Tibial artery (tissue), 4 donors: ENCODE results near the gene PPP2R5B.
A peak's percentile ranks its signal among the peaks of the same experiment; 100 is the strongest.

ENCODE experiments used
- DNase-seq, 2 donors: peaks; one replicate each; pipeline ENCODE4 v3.0.0-alpha.2; 2019
- H3K27ac ChIP-seq, 2 donors: fragments of 200-600 bp; sonication (generic) in 1 of 2; 1 replicate in 1 of 2; 2 replicates in 1 of 2; pipeline ENCODE4 v1.5.1; 2018 to 2019; ENCODE audit warnings: mild to moderate bottlenecking in 1 of 2
- H3K27me3 ChIP-seq, 2 donors: fragments of 200-600 bp; sonication (generic) in 1 of 2; one replicate each; pipeline versions ENCODE4 v1.5.1 to v1.6.0; 2016 to 2019
- H3K36me3 ChIP-seq, 3 donors: fragments of 200-600 bp; sonication (generic) in 2 of 3; one replicate each; pipeline ENCODE4 v1.5.1; 2016 to 2019; ENCODE audit warnings: mild to moderate bottlenecking in 2 of 3
- H3K4me1 ChIP-seq, 4 donors: fragments of 200-600 bp; sonication (generic) in 2 of 4; 1 replicate in 3 of 4; 2 replicates in 1 of 4; pipeline ENCODE4 v1.5.1; 2016 to 2019
- H3K4me3 ChIP-seq, 2 donors: fragments of 200-600 bp; sonication (generic) in 1 of 2; 1 replicate in 1 of 2; 2 replicates in 1 of 2; pipeline ENCODE4 v1.5.1; 2018 to 2019; ENCODE audit warnings: mild to moderate bottlenecking in 2 of 2
- H3K9me3 ChIP-seq, 3 donors: fragments of 200-600 bp; sonication (generic) in 1 of 3; one replicate each; pipeline ENCODE4 v1.5.1; 2016 to 2019
- intact Hi-C: fragments of 100-400 bp; cut with DNase I; formaldehyde crosslinking; loops from one replicate; pipeline ENCODE4 v1.15.0; 2023; ENCODE audit warnings: low total_unique reads
- TF ChIP-seq, protein P1 (sequence below), 2 experiments: fragments of 200-600 bp in 1 of 2; fragments of 450-650 bp in 1 of 2; IDR thresholded peaks; one replicate each; pipeline ENCODE4 v1.5.1; 2017 to 2019; ENCODE audit warnings: antibody characterized with exemption in 2 of 2, mild to moderate bottlenecking in 1 of 2, moderate library complexity in 1 of 2

The PPP2R5B gene

DNA sequence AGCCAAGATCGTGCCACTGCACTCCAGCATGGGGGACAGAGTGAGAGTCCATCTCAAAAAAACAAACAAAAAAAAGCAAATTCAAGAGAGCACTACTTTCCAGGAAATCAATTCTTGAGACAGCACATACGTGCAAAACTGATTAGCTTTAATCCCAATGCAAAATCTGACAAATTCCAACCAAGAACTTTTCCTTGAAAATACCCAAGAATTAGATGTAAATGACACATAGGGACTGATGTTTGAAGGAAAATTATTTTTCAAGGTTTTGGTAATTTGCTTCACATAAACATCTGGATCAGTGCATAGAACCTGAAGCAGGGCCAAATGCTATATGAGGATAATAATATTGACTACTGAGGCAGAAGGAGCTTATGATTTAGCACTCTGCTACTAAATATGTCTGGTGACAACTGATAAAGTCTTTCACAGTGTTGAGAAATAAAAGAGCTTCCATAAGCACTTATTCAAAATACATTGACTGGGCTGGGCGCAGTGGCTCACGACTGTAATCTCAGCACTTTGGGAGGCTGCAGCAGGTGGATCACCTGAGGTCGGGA, 38.7 kb downstream of the PPP2R5B start:
- TF ChIP-seq, protein P1, sequence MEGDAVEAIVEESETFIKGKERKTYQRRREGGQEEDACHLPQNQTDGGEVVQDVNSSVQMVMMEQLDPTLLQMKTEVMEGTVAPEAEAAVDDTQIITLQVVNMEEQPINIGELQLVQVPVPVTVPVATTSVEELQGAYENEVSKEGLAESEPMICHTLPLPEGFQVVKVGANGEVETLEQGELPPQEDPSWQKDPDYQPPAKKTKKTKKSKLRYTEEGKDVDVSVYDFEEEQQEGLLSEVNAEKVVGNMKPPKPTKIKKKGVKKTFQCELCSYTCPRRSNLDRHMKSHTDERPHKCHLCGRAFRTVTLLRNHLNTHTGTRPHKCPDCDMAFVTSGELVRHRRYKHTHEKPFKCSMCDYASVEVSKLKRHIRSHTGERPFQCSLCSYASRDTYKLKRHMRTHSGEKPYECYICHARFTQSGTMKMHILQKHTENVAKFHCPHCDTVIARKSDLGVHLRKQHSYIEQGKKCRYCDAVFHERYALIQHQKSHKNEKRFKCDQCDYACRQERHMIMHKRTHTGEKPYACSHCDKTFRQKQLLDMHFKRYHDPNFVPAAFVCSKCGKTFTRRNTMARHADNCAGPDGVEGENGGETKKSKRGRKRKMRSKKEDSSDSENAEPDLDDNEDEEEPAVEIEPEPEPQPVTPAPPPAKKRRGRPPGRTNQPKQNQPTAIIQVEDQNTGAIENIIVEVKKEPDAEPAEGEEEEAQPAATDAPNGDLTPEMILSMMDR (IDR thresholded peaks at IDR 0.05) = no peak
- Histone ChIP-seq H3K4me1 (no peaks in the 10 kb centered on the region), H3K27me3 (no peaks in the 10 kb centered on the region), H3K4me3 (no peak overlapping the region), H3K9me3 (no peaks in the 10 kb centered on the region), H3K36me3 (no peaks in the 10 kb centered on the region), H3K27ac (no peak overlapping the region)
- intact Hi-C loops = no loop called here
- DNase-seq = no peak

DNA sequence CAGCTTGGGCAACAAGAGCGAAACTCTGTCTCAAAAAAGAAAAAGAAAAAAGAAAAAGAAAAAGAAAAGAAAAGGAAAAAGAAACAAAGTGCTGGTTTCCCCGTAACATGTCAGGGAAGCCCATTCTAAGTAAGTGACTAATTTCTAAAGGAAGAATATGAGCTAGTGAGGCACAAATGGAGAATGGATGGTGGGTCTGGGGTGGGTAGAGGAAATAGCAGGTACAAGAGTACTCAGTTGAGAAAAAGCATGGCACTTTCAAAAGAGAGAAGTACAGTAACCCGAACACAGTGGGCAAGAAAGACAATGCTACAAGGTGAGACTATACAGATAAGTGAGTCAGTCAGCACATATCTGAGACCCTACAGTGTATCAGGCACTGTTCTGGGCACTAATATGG, 42.9 kb downstream of the PPP2R5B start:
- no peaks in the 10 kb centered on the region for H3K9me3 ChIP-seq
- no peak for DNase-seq
- peaks cover 0 to 11% (median 8%) of the 10 kb centered on the region in 4 donors for H3K4me1 ChIP-seq
- no peaks in the 10 kb centered on the region for H3K36me3 ChIP-seq
- TF ChIP-seq, protein P1 (IDR thresholded peaks at IDR 0.05) = no peak
- H3K27me3 ChIP-seq = no peaks in the 10 kb centered on the region
- intact Hi-C loops = no loop called here
- no peak overlapping the region for H3K27ac ChIP-seq
- no peak overlapping the region for H3K4me3 ChIP-seq

GRCh38 chr11:64969209-64969608, 44.7 kb downstream of the PPP2R5B start:
- H3K27me3 ChIP-seq = no peaks in the 10 kb centered on the region
- no peak for DNase-seq
- no peaks in the 10 kb centered on the region for H3K36me3 ChIP-seq
- TF ChIP-seq, protein P1 (IDR thresholded peaks at IDR 0.05) = no peak
- no peak overlapping the region for H3K27ac ChIP-seq
- peaks cover 0 to 13% (median 9%) of the 10 kb centered on the region in 4 donors for H3K4me1 ChIP-seq
- H3K4me3 ChIP-seq = no peak overlapping the region
- no peaks in the 10 kb centered on the region for H3K9me3 ChIP-seq
- intact Hi-C loops = no loop called here

DNA sequence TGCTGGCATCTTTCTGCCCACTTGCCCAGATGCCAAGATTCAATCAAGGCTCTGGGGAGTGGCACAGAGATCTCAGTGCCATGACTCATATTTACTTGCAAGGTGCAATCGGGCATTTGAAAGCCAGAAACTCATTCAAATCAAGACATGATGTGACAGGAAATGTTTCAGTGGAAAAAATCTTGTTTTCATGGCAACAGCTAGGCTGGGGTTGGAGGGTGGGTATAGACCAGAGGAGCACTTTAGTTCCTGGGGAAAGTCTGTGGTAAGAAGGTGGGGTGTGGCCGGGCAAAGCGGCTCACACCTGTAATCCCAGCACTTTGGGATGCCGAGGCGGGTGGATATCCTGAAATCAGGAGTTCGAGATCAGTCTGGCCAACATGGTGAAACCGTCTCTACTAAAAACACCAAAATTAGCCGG, 46.3 kb downstream of the PPP2R5B start:
- Histone ChIP-seq H3K27ac (no peak overlapping the region), H3K27me3 (no peaks in the 10 kb centered on the region), H3K4me1 (peaks cover 0 to 13% (median 9%) of the 10 kb centered on the region in 4 donors), H3K9me3 (no peaks in the 10 kb centered on the region), H3K36me3 (no peaks in the 10 kb centered on the region), H3K4me3 (no peak overlapping the region)
- TF ChIP-seq, protein P1 (IDR thresholded peaks at IDR 0.05) = no peak
- DNase-seq = no peak
- intact Hi-C loops = no loop called here

DNA sequence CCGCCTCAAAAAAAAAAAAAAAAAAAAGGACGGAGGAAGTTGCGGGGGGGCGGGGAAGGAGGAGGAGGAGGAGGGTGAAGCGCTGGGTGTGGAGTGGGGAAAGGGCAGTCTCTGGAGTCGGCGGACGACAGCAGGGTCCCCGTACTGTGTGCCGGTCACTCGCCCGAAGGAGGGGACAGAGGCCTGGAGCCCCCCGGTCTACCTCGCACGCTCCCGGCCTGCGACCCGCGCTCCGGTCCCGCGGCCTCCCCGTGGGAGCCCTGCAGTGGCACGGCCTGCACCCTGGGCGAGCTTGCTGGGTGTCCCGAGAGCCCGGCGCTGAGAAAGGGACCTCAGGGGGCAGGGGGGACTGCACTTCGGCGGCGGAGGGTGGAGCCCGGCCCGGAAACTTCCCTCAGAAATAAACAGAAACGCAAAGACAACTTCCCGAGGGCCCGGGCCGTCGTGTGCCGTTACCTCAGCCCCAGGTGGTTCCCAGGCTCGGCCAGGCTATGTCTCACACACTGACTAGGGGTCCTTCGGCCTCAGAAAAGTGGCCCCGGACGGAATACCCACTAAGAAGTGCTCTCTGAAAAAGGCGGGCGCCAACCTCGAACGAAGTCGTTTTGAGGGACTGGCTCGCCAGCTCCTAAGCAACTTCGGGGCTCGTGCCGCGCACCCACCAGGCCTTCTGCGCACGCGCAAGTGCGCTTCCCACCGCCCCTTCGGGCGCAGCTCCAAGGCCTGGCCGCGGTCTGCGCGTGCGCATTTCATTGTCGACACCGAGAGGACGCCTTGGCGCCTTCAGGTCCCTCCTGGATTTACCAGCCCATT, 47.1 kb downstream of the PPP2R5B start, which contains the start of gene MAJIN:
TSS of gene MAJIN (minus strand) at position 688 of the 813 bp plus-strand sequence. CDS start 12,703 bp downstream, outside the sequence.
- H3K27ac ChIP-seq = peak within 1 kb of the TSS in 1 of 2 donors; percentile 2
- intact Hi-C loops = no loop called here

More for the DNA sequence above, 47.1 kb downstream of the PPP2R5B start, which contains the start of gene MAJIN:
- Histone ChIP-seq H3K36me3 (no peaks in the 10 kb centered on the region), H3K4me1 (peaks cover 0 to 13% (median 9%) of the 10 kb centered on the region in 4 donors), H3K4me3 (peak within 1 kb of the TSS; percentile 34 to 44), H3K27me3 (peaks cover 0 to 1% of the 10 kb centered on the region in 2 donors), H3K9me3 (no peaks in the 10 kb centered on the region)
- TF ChIP-seq, protein P1 (IDR thresholded peaks at IDR 0.05) = no peak
- DNase-seq = peak; percentile 64 to 84
